ENCODE results near the gene OVAAL.

The OVAAL gene

DNA sequence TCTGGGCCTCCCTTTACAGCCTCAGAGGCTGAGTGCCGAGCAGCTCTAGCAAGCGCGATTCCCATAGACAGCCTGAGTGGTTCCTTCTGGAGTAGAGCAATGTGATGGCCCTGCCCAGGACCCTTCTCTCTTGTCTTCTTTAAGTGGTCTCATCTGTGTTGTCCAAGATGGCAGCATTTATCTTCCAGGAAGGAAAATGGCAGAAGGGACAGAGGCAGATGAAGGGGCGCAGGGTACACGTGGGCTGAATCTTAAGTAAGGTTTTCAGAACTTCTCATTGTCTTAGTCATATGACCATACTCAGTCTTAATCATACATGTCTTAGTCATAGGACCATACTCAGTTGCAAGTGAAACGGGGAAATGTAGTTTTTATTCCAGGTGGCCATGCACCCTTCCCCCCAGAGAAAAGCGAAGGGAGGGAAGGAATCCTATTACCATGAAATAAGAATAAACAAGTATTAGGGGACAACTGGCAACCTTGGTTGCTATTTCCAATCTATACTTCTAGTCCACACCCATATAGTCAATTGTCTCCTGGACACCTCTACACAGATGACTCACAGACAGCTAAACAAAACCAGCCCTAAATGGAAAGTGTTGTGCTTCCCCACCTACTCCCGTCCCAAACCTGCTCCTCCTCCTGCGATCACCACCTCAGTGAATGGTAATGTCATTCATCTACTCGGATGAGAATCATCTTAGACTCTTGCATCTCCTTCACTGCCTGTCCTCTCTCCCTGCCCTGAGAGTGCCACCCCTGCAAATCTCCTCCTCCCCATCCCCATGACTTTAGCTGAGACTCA, 13.3 kb downstream of the OVAAL start:
- no peak for DNase-seq

- DNase-seq, result no peak
Observed at GRCh38 chr1:180572760-180573159, 14.0 kb downstream of the OVAAL start.

DNA sequence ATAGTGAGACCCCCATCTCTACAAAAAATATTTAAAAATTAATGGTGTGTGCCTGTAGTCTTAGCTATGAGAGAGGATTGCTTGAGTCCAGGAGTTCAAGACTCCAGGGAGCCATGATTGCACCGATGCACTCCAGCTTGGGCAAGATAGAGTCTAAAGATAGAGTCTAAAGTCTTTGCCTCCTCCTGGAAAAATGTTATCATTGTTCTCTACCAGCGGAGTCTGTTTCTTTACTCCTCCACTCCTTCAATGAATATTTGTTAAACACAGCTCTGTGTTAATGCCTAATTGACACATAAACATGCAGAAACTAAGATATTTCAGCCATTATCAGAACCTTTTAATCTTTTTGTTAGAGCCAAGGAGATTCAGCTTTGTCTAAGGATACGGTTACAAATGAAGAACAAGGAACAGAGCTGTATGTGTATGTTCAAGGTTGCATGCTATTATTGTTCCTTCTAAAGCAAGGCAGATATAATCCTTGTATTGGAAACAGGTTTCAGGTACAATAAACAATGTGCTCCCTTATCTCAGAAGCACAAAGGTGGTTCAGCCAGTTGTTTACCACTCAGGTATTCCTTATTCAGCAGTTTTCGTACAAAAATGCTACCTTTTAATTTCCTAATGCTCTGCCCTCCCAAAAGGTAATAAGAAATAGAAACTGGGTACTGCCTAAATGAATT, 15.4 kb downstream of the OVAAL start:
- no peak for DNase-seq

GRCh38 chr1:180577361-180577760, 18.6 kb downstream of the OVAAL start:
- DNase-seq, result no peak

DNA sequence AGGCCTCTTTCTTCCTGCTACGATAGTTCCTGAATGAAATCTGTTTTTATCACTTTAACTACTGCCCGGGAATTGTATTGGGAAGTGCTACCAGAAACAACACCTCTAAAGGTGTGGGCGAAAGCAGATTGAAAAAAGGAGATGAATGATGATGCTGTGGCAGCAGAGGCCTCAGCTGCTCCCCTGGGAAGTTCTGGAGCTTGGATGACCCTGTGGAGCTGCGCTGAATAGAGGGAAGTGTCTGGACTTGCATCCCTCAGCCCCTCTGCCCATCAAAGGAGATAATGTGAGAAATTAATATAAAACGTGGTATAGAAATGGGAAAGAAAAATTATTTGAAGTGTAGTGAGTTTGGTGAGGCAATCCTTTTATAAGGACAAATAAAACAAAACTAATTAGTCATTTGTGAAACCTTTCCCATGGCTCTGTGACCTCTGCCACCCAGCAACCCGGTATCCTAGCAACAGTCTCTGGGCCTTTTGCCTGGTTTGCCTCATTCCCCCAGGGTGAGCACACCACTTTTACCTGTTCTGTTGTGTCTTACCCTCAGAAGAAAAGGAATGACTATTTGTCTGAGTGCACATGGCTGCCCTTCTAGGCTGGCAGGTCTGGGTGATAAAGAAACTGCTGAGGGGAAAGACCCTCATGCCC, 21.3 kb downstream of the OVAAL start:
- no peak for DNase-seq

DNA sequence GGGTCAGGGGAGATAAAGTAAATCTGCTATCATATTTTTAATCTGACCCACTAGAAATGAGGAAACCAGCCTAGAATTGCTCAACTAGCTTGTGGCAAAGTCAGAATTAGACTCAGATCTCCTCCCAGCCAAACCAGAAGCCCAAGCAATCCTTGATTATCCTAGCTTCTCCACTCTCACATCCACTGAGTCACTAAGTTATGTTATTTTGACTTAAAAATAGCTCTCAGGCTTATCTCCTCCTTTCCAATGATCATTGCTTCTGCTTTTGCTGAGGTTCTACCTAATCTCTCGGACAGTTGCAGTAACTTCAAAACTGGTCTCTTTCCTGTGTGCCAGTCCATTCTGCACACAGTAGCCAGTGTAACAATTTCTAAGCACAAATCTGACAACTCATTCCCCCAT, 22.9 kb downstream of the OVAAL start:
- no peak for DNase-seq

DNA sequence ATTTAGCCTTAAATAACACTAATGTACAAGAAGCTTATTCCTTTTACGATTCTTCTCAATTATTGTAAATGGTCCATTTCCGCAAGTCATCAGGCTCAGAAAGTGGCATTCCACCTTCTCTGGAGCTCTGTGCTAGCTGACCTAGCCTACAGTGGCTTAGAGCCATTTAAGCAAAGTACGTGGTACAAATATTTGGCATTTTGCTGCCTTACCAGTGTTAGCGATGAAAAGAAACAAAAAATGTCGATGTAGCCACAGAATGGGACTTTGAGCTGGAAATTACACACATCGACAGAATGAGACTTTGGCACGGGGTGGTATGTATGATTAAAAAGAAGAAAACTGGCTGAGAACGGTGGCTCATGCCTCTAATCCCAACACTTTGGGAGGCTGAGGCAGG, 26.1 kb downstream of the OVAAL start:
- DNase-seq, result no peak

DNA sequence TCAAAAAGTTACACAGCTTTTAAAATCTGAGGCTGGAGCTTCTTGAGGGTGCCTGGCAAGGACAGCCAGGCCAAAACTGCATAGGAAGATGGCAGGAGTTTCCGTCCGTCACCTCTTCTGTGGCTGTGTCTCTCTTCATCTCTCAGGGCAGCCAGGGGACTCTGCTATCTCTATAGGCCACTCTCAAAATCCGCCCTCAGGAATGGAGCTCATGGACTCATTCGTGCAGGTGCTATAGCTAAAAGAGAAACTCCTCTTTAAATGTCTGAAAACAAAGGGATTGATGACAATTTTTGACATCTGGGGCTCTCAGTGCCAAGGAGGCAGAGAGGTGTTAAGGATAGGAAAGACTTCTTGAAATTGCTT, 27.2 kb downstream of the OVAAL start:
- DNase-seq, result no peak

DNA sequence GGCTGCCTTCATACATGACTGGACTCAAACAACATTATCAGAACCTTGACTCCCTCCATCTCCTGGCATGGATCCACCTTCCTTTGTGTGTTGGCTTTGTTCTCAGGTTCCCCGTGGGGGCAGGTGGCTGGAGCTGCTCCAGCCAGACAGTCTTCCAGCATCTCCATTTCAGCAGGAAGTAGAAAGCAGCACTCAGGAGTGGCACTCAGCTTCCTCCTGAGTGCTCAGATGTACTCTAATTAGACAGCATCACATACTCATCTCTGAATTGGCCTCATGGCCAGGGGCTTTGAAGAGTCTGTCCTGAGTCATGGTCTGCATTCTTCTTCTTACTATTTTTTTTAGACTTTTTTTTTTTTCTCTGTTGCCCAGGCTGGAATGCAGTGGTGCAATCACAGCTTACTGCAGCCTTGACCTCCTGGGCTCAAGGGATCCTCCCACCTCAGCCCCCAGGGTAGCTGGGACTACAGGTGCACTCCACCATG, 27.9 kb downstream of the OVAAL start:
- no peak for DNase-seq

GRCh38 chr1:180588121-180588520, 29.4 kb downstream of the OVAAL start:
- DNase-seq, result no peak

DNA sequence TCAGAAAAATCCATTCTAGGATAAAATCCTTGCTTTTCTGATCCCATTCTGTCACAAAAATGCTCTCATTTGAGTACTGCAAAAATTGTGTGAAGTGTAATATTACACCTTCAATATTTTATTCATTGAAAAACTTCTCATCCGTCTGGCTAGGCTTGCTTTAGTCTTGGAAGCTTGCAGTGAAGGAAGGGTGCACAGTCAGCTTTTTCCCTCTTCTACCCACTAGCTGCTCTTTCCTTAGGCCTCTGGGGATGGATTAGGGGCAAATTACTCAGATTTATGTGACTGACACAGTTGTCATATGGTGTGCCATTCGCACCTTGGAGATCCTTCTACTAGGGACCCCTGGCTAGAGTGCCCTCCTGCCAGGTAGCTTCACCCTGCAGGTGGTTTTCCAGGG, 32.1 kb downstream of the OVAAL start:
- no peak for DNase-seq

GRCh38 chr1:180593382-180593781, 34.6 kb downstream of the OVAAL start:
- no peak for DNase-seq

GRCh38 chr1:180594723-180595122, 36.0 kb downstream of the OVAAL start:
- DNase-seq, result no peak

DNA sequence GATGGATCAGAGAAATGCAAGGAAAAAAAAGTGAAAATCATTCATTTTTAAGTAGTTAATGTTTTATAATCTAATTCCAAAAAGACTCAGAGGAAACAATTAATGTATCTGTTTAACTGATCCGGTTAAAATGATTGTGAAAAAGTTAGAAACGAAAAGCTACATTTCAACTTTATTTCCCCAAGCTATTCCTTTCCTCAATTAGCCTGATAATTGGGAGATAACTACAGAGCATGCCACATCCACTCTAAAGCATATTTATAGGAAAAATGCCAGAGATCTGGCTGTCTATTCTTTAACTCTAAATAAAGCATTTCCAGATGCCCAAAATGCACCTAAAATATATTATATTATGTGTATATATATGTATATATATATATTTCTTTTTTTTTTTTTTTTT, 37.2 kb downstream of the OVAAL start:
- no peak for DNase-seq

- no peak for DNase-seq
Observed at GRCh38 chr1:180597520-180597919, 38.8 kb downstream of the OVAAL start.

DNA sequence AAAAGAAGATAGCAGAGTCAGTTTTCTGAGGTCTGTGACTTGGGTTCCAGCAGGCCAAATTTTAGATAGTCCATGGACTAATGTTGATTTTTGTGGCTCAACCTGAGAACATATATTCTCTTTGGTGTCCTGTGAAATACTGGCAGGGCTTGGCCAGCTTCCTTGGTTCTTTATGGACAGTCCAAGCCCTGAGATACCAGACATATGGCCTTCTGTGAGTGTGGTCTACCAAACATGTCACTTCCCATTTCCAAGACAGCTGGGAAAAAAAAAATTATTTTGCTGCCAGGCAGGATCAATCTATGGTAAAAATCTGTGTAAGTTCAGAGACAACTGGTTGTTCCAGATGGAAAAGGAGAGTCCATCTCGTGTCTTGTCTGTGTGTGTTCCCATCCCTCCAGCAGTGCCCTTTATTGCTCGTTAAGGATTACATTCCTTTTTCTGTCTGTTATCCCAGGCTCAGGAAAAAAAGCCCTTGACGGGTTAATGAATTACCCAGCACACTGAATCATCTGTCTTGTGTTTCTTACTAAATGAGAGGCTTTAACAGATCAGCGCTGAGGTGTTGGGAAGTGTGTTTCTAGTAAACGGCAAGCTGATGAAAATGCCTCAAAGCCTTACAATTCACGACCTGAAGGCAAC, 39.7 kb downstream of the OVAAL start:
- DNase-seq, result no peak

- no peak for DNase-seq
Observed at GRCh38 chr1:180600343-180600742, 41.6 kb downstream of the OVAAL start.

DNA sequence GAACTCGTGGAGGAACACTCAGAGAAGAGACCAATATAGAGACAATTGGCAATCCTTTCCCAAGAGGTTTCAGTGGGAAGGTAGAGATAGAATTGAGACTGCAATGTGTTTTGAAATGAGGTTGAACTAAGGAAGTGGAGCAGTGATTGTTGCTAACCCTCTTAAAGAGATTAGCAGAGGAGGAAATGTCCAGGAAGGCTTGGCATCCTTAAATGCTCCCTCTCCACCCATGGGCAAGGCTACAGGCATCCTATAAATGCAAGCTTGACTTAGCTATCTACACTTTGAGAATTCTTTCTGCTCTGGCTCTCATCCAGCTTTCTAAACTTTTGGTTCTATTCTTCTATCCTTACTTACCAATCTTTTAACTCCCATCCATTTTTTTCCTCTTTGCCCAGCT, 42.7 kb downstream of the OVAAL start:
- DNase-seq, result no peak

- DNase-seq, result no peak
Observed at GRCh38 chr1:180603223-180603849, 44.6 kb downstream of the OVAAL start.

DNA sequence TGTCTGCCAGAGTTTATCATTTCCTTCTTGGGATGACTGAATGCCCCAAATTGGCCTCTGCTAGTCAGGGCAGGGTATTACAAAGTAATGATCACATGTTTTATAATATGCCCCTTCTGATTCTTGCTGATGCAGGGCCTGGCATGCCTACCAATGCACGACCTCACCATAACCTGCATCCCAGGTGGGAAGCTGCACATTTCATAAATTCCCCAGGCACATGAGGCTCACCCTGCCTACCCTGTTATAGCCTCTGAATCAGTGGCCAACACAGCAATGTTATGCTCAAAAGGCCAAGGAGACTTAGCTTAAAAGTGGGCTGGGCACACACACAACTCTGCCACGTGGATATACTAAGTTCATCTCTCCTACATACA, 45.1 kb downstream of the OVAAL start:
- no peak for DNase-seq

DNA sequence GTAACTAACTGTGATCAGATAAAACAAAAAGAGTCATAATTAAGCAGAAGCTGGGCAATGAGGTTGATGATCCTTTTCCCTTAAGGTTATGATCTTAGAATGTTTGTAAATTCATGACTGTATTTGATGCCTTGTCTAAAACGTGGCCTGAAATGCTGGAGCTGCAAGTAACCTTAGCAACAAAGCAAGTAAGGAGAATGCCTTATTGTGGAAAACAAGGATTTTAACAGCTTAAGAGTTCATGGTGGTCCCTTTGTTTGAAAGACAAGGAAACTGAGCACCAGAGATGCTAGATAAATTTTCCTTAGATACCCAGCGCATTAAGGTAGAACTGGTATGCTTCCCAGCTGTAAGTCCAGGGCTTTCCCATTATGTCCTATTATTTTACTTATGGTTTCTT, 47.4 kb downstream of the OVAAL start:
- no peak for DNase-seq

- peak; percentile 10 for DNase-seq
Observed at GRCh38 chr1:180609643-180610555, 51.1 kb downstream of the OVAAL start.

Data from GF-D8 (cell line).